NCI-H128 (cell line): ENCODE measurements around the gene NCOA6.
"Not testable (repeated sequence)": the region's sequence is repeated elsewhere in the genome, so short reads cannot be mapped to it uniquely, and the experiment has no call there.

ENCODE experiments used
- DNase-seq: peaks from one replicate; lab custom pipeline; 2025; ENCODE audit not compliant: unreplicated experiment; lab: John Stamatoyannopoulos, UW

NCOA6 gene

DNA sequence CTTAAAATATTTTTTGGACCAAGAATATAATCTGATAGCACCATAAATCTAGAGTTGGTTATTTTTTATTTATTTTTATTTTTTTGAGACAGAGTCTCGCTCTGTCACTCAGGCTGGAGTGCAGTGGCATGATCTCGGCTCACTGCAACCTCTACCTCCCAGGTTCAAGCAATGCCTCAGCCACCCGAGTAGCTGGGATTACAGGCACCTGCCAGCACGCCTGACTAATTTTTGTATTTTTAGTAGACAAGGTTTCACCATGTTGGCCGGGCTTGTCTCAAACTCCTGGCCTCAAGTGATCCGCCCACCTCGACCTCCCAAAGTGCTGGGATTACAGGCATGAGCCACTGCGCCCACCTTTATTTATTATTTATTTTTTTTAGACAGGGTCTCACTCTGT, 45.2 kb downstream of the NCOA6 start:
- DNase-seq, result not testable (repeated sequence)

DNA sequence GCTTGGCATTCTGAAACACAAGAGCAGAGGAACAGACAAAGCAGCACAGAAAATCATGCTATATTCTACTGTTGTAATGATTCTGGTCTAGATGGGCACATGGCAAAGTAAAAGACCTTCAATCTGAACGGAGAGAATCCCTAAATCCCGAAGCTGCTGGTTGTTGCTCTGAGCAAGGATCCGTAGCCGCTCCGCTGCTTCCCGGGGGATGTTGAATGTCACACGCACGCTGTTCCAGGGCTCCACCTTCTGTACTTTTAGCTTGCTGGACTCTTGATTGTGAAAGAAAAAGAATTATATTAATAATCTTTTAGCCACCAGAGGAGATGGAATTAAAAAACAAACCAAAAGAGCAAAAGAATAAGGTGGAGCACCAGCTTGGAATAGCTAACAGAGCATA, 49.3 kb downstream of the NCOA6 start:
- DNase-seq, result no peak

DNA sequence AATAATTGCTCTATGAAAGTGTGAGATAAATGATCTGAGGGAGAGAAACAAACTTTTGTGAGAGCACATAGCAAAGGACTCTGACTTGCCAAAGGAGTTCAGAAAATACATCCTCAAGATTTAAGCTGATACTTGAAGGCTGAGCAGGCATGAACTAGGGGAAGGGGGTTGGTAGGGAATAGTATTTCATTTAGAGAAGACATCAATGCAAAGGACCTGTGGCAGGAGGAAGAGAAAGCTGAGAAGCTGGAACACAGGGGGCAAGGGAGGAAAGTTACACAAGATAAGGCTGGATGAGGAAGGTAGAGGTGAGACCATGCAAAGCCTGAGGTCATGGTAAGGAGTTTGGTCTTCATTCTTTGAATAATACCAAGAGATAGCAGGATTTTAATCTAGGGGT, 50.6 kb downstream of the NCOA6 start:
- no peak for DNase-seq

DNA sequence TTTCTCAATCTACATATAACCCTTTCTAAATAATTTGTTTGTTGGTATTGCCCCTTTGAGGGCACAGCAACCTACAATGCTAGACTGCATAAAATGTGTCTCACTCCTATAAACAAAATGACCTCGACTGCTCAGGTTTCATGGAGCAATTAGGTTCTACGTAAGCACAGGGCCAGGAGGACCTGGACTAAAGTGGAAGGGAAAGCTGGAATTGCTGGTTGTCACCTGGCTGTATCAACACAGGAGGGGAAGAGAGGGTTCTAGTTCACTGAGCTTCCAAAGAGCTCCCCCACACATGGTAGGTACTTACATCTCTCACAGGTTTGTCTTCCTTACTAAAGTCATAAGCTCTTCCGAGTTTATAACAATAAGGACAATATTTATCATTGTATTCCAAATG, 51.0 kb downstream of the NCOA6 start:
- DNase-seq, result no peak

DNA sequence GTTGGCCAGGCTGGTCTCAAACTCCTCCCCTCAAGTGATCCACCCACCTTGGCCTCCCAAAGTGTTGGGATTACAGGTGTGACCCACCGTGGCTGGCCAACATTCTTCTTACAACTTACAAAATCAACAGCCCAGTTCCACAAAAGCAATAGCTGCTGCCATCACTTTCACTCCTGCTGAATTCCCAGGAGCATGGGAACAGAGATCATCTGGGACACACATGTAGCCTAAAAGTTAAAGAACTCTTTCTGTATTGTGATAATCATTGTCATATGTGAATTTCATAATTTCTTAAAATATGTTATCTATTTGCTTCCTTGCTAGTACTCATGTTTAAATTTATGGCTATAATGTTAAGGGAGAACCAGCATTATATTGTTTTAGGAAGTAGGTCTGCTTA, 51.7 kb downstream of the NCOA6 start:
- no peak for DNase-seq

DNA sequence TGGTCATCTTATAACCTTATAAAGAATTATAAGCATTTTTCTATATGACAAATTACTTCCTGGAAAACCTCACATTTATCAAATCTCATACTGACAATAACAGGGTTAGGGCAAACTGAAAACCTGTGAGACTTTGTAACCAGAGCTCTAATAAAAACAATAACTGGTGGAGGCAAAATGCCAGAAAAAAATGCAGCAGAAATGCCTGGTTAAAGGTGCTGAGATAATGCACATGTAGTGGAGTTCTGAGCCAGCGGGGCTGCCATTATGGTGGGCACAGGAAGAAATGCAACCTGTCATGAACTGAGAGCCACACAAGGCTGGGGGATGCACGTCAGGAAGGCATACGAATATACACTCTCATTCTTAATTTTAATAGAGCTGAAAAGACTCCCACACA, 53.0 kb downstream of the NCOA6 start:
- no peak for DNase-seq

DNA sequence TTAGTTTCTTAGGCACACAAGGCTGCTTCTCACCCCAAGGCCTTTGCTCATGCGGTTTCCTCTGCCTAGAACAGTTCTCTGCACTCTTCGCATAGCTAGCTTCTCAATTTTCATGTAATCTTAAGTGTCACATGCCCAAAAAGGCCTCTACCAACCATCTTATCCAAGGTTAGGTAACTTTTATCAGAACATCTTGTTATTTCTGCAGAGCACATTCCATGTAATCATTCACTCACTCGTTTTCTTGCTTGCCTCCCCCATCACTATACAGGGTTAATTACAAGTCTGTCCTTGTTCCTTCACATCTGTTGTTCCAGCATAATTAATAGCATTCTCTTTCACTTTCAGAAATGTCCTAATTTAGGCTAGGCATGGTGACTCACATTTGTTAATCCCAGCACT, 53.8 kb downstream of the NCOA6 start:
- DNase-seq, result no peak

DNA sequence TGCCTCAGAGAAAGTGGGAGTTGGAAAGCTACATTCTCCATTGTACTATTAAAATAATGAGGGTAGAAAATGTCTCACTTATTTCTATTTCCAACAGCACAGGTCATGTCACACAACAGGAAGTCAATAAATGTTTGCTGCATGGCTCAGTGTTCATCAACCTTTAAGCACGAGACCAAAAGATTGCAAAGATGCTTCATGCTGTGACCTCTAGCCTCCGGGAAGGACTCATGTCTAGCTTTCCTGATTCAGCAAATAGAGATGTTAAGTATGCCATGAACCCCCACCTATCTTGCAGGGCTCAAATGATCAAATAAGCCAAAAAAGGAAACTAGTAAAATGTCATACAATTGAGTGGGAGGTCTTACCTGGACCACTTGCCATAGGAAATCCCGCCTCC, 57.4 kb downstream of the NCOA6 start:
- no peak for DNase-seq

DNA sequence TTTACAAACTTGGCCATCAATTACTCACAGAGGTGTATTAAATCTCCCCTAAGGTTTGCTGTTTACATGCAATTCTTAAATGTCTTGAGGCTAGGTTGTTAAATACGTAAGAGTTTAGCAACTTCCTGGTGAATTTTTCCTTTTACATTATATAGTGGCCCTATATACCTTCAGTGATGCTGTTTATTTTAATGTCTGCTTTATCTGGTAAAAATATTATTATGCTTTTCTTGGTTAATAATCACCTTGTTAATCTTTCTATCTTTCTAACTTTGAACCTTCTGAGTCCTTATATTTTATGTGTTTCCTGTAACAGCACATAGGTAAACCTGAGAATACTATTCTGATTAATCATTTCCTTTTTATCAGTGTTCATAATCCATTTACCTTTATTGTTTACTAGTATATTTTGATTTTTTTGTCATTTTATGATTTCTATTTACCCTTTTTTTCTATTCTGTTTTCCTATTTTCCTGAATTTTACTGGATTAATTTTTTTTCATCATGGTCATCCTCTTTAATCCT, 63.4 kb downstream of the NCOA6 start:
- no peak for DNase-seq

DNA sequence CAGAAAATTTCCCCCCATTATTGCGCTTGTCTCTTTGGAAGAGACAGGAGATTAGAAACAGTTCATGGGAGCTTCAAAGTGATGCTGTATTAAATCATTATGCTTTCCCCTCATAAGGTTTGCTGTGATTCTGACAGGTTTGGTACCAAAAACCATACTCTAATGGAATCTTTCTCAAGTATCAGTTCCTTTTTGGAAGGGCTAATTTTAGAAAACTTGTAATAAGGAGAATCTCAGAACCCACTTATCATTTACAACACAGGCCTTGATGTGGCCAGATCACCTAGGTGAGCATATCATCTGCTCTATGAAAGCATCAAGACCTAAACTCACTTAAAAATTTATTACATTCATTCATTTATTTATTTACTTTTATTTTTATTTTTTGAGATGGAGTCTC, 70.1 kb downstream of the NCOA6 start:
- no peak for DNase-seq

DNA sequence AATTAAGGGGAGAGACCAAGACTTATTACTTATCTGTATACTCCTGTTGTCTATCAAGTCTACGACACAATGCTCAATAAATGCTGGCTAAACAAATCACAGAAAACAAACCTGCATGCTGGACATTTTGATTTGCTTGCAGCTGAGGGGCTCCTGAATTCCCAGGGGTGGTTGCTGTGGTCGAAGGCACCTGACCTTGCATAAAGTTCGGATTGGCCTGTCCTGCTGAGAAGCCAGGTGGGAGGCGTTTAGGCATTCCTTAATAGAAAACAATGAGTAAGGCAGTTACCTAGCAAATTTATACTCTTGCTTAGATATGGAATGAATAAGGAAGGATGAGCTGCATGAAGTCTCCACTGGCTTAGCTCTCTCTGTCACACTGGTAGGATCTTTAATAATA, 70.8 kb downstream of the NCOA6 start:
- DNase-seq, result no peak

DNA sequence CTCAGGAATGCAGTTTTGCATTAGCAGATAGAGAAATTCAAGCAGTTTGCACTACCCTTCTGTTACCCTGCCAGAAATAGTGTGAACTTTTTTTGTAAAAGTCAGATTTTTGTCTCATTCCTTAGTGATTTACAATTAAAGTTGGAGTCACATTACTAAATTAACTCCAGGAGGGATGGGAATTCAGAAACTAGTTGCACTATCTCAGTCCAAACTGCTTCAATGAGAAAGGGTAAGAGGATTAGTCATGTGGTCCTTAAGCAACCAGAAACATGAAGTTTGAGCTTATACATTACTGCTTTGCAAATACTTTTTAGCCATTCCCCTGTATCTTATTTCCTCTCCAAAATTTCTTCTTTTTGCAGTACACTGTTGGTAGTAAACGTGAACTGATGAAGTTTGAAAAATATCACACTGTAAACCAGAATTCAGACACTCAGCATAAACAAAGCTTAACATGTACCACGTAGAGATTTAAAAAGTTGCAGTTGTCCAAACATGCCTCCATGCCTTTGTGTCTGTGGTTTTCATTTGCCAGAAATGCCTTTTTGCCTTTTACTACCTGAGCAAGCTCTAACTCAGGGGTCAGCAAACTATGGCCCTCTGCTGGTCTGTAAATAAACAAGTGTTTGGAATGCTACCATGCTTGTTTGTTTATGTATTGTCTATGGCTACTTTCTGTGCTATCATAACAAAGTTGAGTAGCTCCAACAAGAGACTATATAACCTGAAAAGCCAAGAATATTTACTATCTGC, 71.6 kb downstream of the NCOA6 start:
- DNase-seq, result no peak

DNA sequence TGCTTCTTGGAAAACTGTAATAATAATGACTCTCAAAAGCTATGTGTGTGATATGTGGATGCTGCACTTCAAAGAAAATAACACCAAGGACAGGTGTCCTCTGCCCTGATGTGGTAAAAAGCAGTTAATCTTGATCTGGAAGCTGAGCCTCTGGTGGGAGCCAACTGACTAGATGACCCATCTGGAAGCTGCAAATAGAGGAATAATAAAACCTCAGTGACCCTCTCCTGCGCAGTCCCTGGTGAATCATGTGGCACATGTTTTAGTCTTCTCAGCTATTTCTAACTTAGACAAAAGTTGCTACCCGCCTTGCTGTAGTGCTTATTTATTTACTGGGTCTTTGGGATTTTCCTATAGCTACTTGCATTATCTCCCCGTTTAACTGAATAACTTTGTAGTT, 74.0 kb downstream of the NCOA6 start:
- DNase-seq, result no peak

DNA sequence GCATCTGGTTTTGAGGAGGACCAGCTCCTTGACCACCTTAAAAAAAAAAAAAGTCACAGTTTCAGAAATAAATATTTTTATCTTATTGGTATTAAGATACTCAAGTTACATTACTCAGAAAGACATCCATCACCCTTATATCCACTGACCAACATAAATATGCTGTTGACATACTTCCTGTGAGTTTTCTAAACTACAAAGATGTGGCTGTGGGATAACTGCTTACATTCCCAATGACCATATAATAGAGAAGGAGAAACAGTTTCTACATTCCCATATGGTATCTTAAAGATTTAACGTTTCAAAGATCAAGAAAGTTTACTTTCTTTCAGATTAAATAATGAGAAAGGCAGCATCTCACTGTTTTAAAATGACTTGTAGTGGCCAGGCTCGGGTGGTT, 75.0 kb downstream of the NCOA6 start:
- DNase-seq, result no peak

DNA sequence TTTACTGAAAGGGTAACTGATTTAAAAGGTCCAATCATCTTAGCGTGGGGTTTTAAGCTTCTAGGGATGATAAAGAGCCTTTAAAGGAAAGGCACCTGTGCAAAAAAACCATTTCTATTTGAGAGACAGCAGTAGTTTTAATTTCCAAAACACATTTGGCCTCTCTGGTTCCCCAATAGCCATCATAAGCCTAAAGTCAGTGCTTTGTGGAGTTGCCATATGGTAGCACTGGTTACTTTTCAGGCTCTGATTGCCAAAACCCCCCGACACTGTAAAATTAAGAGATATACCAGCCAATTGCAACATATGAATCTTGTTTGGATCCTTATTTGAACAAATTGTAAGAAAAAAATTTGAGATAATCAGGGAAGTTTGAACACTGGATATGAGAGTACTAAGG, 76.7 kb downstream of the NCOA6 start:
- no peak for DNase-seq

DNA sequence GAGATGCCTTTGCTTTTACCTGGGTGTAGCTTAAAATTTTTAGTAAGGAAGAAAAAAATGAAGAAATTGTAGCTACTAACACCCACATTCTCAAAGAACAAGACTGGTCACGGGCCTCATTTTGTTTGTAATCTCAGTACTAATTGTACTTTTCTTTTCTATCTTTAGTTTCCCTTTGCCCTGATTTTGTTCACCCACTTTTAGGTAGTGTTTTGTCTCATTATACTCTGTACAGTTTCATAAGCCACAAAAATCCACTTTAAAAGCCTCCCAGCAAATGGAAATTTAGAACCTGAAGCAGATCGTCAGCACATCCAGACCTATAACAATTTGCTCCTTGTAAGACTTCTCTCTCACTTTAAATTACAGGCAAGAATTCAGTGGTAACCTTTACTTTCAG, 78.0 kb downstream of the NCOA6 start:
- DNase-seq, result no peak

DNA sequence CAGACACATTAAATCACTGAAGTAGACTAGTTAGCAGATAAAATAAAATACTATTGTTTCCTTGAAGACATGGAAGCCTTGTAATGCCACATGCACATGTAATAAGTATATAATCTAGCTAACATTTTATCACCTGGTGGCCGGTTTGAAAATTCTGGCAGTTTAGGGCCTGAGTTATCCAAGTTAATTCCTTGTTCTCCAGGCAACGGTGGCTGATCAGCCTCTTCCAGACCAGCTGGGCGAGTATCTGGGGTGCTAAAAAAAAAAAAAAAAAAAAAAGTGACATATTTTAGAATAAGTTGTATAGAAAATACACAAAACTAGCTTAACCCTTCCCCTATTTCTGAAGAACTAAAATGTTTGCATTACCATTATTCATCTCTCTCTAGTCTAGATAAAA, 78.8 kb downstream of the NCOA6 start:
- DNase-seq, result no peak

DNA sequence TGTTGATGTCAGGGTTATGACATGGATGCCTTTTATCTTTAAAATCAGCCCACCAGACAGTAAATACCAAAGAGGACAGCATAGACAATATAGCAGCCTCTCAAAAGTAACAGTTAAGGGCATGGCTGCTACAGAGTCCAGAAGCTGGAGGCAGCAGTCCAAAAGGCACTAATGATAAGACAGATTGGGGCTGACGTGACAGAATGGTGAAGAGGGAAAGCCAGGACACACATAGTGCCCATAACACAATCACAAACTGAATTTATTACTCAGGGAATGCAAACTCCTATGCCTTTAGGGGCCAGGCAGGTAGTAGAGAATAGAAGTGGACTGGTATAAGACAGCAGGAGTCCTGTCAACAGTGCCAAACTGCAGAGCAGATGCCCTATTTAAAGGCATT, 80.6 kb downstream of the NCOA6 start:
- DNase-seq, result no peak

DNA sequence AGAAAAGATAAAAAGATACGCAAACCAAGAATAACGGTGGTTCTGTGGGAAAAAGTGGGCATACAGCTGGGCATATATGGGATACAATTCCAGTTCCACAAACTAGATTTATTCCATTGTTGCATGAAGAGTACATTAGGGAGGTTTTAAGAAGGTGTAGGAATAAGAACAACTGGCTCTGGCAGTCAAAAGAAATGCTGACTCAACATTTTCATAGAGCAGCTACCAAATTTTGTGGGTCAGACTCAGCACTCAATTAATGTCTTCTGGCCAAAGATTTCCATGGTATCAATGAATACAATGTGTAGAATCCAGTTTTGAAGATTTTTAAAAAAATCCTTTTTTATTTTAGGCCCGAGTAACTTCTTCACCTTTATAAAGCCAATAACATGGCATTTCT, 81.1 kb downstream of the NCOA6 start:
- no peak for DNase-seq

DNA sequence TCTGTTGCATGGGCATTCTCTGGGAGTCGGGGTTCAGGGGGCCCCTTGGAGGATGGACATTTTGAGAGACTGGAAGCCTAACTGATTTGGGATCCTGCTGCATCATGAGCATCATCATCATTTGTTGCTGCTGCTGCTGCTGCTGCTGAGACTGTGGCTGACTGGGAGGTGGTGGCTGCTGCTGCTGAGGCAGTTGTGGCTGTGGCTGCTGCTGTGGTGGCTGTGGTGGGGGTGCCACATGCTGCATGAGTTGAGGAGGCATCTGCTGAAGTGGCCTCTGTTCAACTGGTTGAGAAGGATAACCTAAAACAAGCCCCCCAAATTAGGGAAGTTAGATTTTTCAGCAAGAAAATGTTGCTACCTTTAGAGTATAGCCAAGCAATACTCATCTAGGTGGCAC, 82.4 kb downstream of the NCOA6 start:
- no peak for DNase-seq

DNA sequence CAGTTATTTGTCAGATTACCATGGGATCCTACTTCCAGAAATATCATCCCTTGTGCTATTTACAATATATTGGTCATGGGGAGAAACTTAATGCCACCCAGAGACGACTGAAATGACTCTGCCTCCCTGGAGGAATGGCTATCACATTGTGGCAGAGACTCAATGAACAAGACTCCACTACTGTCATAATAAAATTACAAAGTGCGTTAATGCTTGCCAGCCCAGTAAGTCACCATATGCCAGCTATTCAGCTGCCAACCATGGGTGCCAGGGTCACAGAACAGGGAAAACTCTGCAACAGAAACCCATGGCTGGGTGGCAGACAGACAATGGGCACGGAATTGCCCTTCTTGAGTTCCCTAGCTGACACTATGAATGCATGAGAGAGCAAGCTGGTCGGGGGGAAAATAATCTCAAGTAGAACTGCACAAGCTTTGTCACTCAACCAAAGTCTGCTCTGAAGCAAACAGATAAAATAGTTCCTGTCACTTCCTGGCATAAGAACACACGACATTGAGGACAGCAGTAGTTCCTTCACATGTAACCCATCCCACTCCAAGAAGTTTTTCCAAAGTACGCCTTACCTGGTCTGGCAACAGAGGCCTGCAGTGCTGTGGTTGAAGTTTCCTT, 89.2 kb downstream of the NCOA6 start:
- DNase-seq, result no peak

DNA sequence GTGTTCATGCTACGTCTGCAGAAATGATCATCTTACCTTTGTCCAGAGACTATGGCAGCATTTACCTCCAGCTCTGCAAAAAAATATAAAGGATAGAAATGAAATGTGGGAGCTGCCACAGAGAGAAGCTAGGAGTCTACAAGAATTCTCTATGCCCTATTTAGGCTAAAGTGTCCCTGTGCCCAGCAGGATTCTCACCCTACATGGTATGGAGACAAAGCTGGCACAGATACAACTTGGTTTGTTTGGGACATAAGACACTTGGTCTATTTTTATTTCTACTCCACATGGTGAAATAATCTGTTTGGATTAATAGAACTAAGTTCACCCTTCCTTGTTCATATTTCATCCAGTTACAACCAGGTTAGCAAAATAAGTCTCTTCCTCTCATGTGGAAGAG, 92.9 kb downstream of the NCOA6 start:
- DNase-seq, result no peak

DNA sequence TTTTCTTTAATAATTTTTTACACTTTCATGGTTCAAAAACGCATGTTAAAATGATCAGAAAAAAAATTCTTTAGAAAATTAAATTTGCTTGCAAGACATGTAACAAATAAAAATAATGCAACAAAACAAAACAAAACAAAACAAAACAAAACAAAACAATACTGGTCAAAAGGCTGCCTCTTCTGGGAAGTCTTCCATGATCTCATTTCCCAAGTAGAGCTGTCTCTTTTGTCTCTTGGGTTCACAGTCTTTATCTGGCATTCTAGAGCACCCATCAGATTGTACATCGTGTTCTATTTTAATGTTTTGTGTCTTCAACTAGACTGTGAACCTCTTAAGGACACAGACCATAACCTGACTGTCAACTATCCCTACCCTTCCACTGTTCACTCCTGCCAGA, 96.0 kb downstream of the NCOA6 start:
- no peak for DNase-seq
